PC-3 (cell line): ENCODE data around the gene GRK1. TPM values are rescaled to one million over a fixed set of nuclear protein-coding genes. Genes with fewer than 3 reads are reported as not detected.

Experiments used
- ATAC-seq: fragments of 200-7000 bp; cut with Tn5 transposase; 2 replicates; pipeline ENCODE4 v1.9.1; 2020; ENCODE audit warnings: mild to moderate bottlenecking, moderate library complexity
- BruUV-seq: library from RNA; stranded (reverse); fragments of 400-500 nt; replicated peaks from 2 replicates; lab custom pipeline; 2021; lab: Mats Ljungman, UMichigan
- CTCF ChIA-PET: fragments of 300-600 bp; sonication (Branson Sonifier 250); formaldehyde crosslinking; loops from one replicate; lab custom pipeline; 2022; ENCODE audit warnings: antibody characterized with exemption; lab: Charles Lee
- POLR2A ChIA-PET: fragments of 300-600 bp; sonication (Branson Sonifier 250); formaldehyde crosslinking; loops from one replicate; lab custom pipeline; 2022; ENCODE audit warnings: antibody characterized with exemption; ENCODE audit not compliant: unreplicated experiment; lab: Charles Lee
- DNase-seq: peaks from one replicate; pipeline ENCODE4 v3.0.0-alpha.2; 2015
- H2AFZ ChIP-seq: fragments of 300-600 bp; sonication (generic); 2 replicates; pipeline ENCODE4 v1.6.0; 2016; ENCODE audit warnings: antibody characterized with exemption, low read length
- H3F3A ChIP-seq: fragments of 300-600 bp; sonication (generic); one replicate; pipeline ENCODE4 v1.6.0; 2017; ENCODE audit warnings: antibody characterized with exemption, low read length, control low read depth, mild to moderate bottlenecking; ENCODE audit not compliant: unreplicated experiment
- H3K27ac ChIP-seq: fragments of 300-600 bp; sonication (generic); 2 replicates; pipeline ENCODE4 v1.5.1; 2016; ENCODE audit warnings: mild to moderate bottlenecking, low read length
- H3K27me3 ChIP-seq: fragments of 300-600 bp; sonication (generic); 2 replicates; pipeline ENCODE4 v1.6.1; 2016; ENCODE audit warnings: low read length, mixed read lengths
- H3K36me3 ChIP-seq: fragments of 300-600 bp; sonication (generic); 2 replicates; pipeline ENCODE4 v1.6.1; 2016; ENCODE audit warnings: low read depth, mixed run types, low read length, mixed read lengths
- H3K4me1 ChIP-seq: fragments of 300-600 bp; sonication (generic); 2 replicates; pipeline ENCODE4 v1.5.1; 2016; ENCODE audit warnings: low read length; ENCODE audit not compliant: insufficient read depth
- H3K4me2 ChIP-seq: fragments of 300-600 bp; sonication (generic); 2 replicates; pipeline ENCODE4 v1.6.0; 2016; ENCODE audit warnings: low read length
- H3K4me3 ChIP-seq: fragments of 300-600 bp; sonication (generic); 2 replicates; pipeline ENCODE4 v1.5.1; 2016; ENCODE audit warnings: mild to moderate bottlenecking, low read length, mixed read lengths
- H3K79me2 ChIP-seq: fragments of 300-600 bp; sonication (generic); 2 replicates; pipeline ENCODE4 v1.6.1; 2017; ENCODE audit warnings: low read length, mixed read lengths
- H3K9ac ChIP-seq: fragments of 300-600 bp; sonication (generic); 2 replicates; pipeline ENCODE4 v1.6.0; 2016; ENCODE audit warnings: mild to moderate bottlenecking, low read length
- H3K9me2 ChIP-seq: fragments of 300-600 bp; sonication (generic); replicated peaks from 2 replicates; pipeline ENCODE4 v1.6.1; 2016; ENCODE audit warnings: mixed run types, low read length, mixed read lengths
- H3K9me3 ChIP-seq: fragments of 300-600 bp; sonication (generic); 2 replicates; pipeline ENCODE4 v1.6.1; 2016; ENCODE audit warnings: low read length, mixed read lengths
- H4K20me1 ChIP-seq: fragments of 300-600 bp; sonication (generic); 2 replicates; pipeline ENCODE4 v1.6.1; 2016; ENCODE audit warnings: low read length, mixed read lengths
- CTCF ChIP-seq: fragments of 300-600 bp; sonication (generic); conservative IDR thresholded peaks from 2 replicates; pipeline ENCODE4 v1.5.1; 2017; ENCODE audit warnings: antibody characterized with exemption, low read depth, mild to moderate bottlenecking, low read length
- EZH2 ChIP-seq: fragments of 300-600 bp; sonication (generic); IDR thresholded peaks from one replicate; pipeline ENCODE4 v1.6.1; 2017; ENCODE audit warnings: antibody characterized with exemption, mild to moderate bottlenecking, low read length; ENCODE audit not compliant: unreplicated experiment
- EZH2phosphoT487 ChIP-seq: fragments of 300-600 bp; sonication (generic); IDR thresholded peaks from 2 replicates; pipeline ENCODE4 v1.6.1; 2018; ENCODE audit warnings: mild to moderate bottlenecking, antibody characterized with exemption, low read length, borderline replicate concordance
- intact Hi-C: fragments of 100-400 bp; cut with micrococcal nuclease; formaldehyde crosslinking; loops from 2 replicates; pipeline ENCODE4 v1.9.0; 2023
- total RNA-seq: library from RNA; depleted of rRNA; stranded (reverse); fragments of >200 nt; gene quantifications from 2 replicates; pipeline ENCODE4 v1.2.3, GENCODE V29; 2014

The GRK1 gene
- total RNA-seq, 1 experiment from 2014 or later: not detected

- Histone ChIP-seq H3K4me3 (no peak overlapping the region; the same call in 1 of the 2 replicates), H3K27me3 (no peaks in the 10 kb centered on the region), H3K9me2 (no peaks in the 10 kb centered on the region), H3K9me3 (no peaks in the 10 kb centered on the region), H3K4me2 (peak overlapping the region; percentile 74), H3K36me3 (peaks cover 8% of the 10 kb centered on the region), H3K79me2 (no peaks in the 10 kb centered on the region; the same call in 1 of the 2 replicates), H3F3A (no peaks in the 10 kb centered on the region), H3K9ac (peak overlapping the region; percentile 80), H2AFZ (no peak overlapping the region), H4K20me1 (no peaks in the 10 kb centered on the region), H3K27ac (peak overlapping the region; percentile 99), H3K4me1 (peaks cover 35% of the 10 kb centered on the region)
- BruUV-seq: no TSS peak
- ChIA-PET CTCF (no interaction called here), POLR2A (interaction anchor here (0.6 kb wide), 1 partner anchor 18 kb away, joined by 3 read pairs; no protein-coding TSS in a partner anchor)
- TF ChIP-seq EZH2 (no peak), EZH2phosphoT487 (no peak), CTCF (no peak)
- intact Hi-C loops: loop anchor here (2.0 to 5.0 kb wide), 2 partner anchors 25 to 33 kb away; partner anchors contain the start of gene TMEM255B
- no peak for DNase-seq
- ATAC-seq: no peak
Observed at GRCh38 chr13:113783966-113784644, 117.1 kb downstream of the GRK1 start.

- no peaks in the 10 kb centered on the region; the same call in 1 of the 2 replicates for H3K79me2 ChIP-seq
- BruUV-seq: TSS peak; percentile 99
- H2AFZ ChIP-seq: no peak overlapping the region
- H3K36me3 ChIP-seq: peaks cover 8% of the 10 kb centered on the region
- H3K27me3 ChIP-seq: no peaks in the 10 kb centered on the region
- DNase-seq: no peak
- H3K9me3 ChIP-seq: no peaks in the 10 kb centered on the region
- H3F3A ChIP-seq: no peaks in the 10 kb centered on the region
- peak overlapping the region; percentile 99 for H3K27ac ChIP-seq
- peak; percentile 39 for ATAC-seq
- no peaks in the 10 kb centered on the region for H3K9me2 ChIP-seq
- ChIA-PET CTCF (interaction anchor here (0.5 kb wide), 1 partner anchor 296 kb away, joined by 5 read pairs; no protein-coding TSS in a partner anchor), POLR2A (interaction anchor here (0.6 to 0.7 kb wide), 2 partner anchors 10 to 17 kb away, joined by 3 to 6 read pairs; no protein-coding TSS in a partner anchor)
- peaks cover 35% of the 10 kb centered on the region for H3K4me1 ChIP-seq
- H3K9ac ChIP-seq: peak overlapping the region; percentile 80
- intact Hi-C loops: loop anchor here (1.0 to 5.0 kb wide), 3 partner anchors 10 to 33 kb away; partner anchors contain the start of gene TMEM255B
- peak overlapping the region; percentile 74 for H3K4me2 ChIP-seq
- H4K20me1 ChIP-seq: no peaks in the 10 kb centered on the region
- H3K4me3 ChIP-seq: no peak overlapping the region; the same call in 1 of the 2 replicates
- TF ChIP-seq CTCF: no peak
- no peak for TF ChIP-seq EZH2
- TF ChIP-seq EZH2phosphoT487: no peak
Observed at GRCh38 chr13:113784645-113785024, 117.6 kb downstream of the GRK1 start.
